K562 (cell line): ENCODE results near the gene PITPNB. TPM values are rescaled to one million over a fixed set of nuclear protein-coding genes. Genes with fewer than 3 reads are reported as not detected.

Source experiments
- ATAC-seq: fragments of 200-7000 bp; cut with Tn5 transposase; 3 replicates; pipeline ENCODE4 v1.9.1; 2020; ENCODE audit warnings: moderate library complexity
- BruUV-seq: library from RNA; stranded (reverse); fragments of 400-500 nt; replicated peaks from 2 replicates; lab custom pipeline; 2021; lab: Mats Ljungman, UMichigan
- CTCF ChIA-PET: fragments of 300-600 bp; formaldehyde crosslinking; extraction: SDS; loops from one replicate; lab custom pipeline; 2021; ENCODE audit warnings: low intra/inter-chr PET ratio; lab: Yijun Ruan, JAX
- POLR2A ChIA-PET: fragments of 300-600, 350-650 bp; sonication (Branson Sonifier 250); formaldehyde crosslinking; extraction: SDS; loops from one replicate; lab custom pipeline; 2021; ENCODE audit warnings: antibody characterized with exemption, inconsistent platforms; lab: Yijun Ruan, JAX
- DNase-seq, 4 experiments: peaks; one replicate each; pipeline versions ENCODE4 v3.0.0 to v3.0.0-alpha.2; 2011 to 2018; ENCODE audit warnings: low spot score in 3 of 4, mixed read lengths in 3 of 4; ENCODE audit errors: extremely low read depth in 1 of 4
- FAIRE-seq: peaks from 2 replicates; lab custom pipeline; 2011; peaks lifted over from hg19 to GRCh38; lab: Jason Lieb, UNC
- H2AFZ ChIP-seq: 2 replicates; pipeline ENCODE4 v1.6.0; 2011; ENCODE audit warnings: low read depth, low read length, control low read depth, inconsistent platforms
- H3K27ac ChIP-seq: fragments of 200-600 bp; 3 replicates; pipeline ENCODE4 v1.8.0; 2011; ENCODE audit warnings: low read depth, mild to moderate bottlenecking, control low read depth, inconsistent platforms, low read length, moderate library complexity, mixed read lengths; ENCODE audit errors: extremely low read depth
- H3K27me3 ChIP-seq, 2 experiments: fragments of 300-600 bp in 1 of 2; 2 replicates in 1 of 2; 3 replicates in 1 of 2; pipeline versions ENCODE4 v1.6.0 to v1.8.0; 2011; ENCODE audit warnings: inconsistent platforms in 2 of 2, low read length in 2 of 2, mild to moderate bottlenecking in 1 of 2, mixed read lengths in 1 of 2, moderate library complexity in 1 of 2; ENCODE audit not compliant: control insufficient read depth in 2 of 2, insufficient read depth in 2 of 2
- H3K36me3 ChIP-seq: fragments of 300-600 bp; 3 replicates; pipeline ENCODE4 v1.8.0; 2011; ENCODE audit warnings: mild to moderate bottlenecking, low read length, inconsistent platforms; ENCODE audit not compliant: control insufficient read depth, insufficient read depth
- H3K4me1 ChIP-seq, 2 experiments: fragments of 200-600 bp in 1 of 2; replicated peaks in 1 of 2; 2 replicates in 1 of 2; 3 replicates in 1 of 2; pipeline versions ENCODE4 v1.5.1 to v1.8.0; 2011; ENCODE audit warnings: inconsistent platforms in 2 of 2, low read length in 2 of 2, mild to moderate bottlenecking in 1 of 2, mixed read lengths in 1 of 2, moderate library complexity in 1 of 2; ENCODE audit not compliant: control insufficient read depth in 2 of 2, insufficient read depth in 2 of 2
- H3K4me2 ChIP-seq: 2 replicates; pipeline ENCODE4 v1.6.1; 2011; ENCODE audit warnings: low read length, control low read depth, inconsistent platforms, mixed read lengths; ENCODE audit not compliant: insufficient read depth
- H3K4me3 ChIP-seq: fragments of 200-600 bp; sonication (generic), shearing (Covaris generic); 2 replicates; pipeline ENCODE4 v1.5.1; 2016; ENCODE audit warnings: control low read depth, inconsistent platforms
- H3K79me2 ChIP-seq: fragments of 200-600 bp; 3 replicates; pipeline ENCODE4 v1.8.0; 2011; ENCODE audit warnings: low read length, inconsistent platforms; ENCODE audit not compliant: control insufficient read depth, insufficient read depth
- H3K9ac ChIP-seq, 2 experiments: 2 replicates each; pipeline versions ENCODE4 v1.6.0 to v1.6.1; 2011; ENCODE audit warnings: low read depth in 2 of 2, low read length in 2 of 2, control low read depth in 1 of 2, inconsistent platforms in 1 of 2, mild to moderate bottlenecking in 1 of 2, mixed read lengths in 1 of 2; ENCODE audit not compliant: insufficient read depth in 1 of 2
- H3K9me1 ChIP-seq: one replicate; pipeline ENCODE4 v1.6.0; 2011; ENCODE audit warnings: inconsistent platforms, mild to moderate bottlenecking, low read length, moderate library complexity; ENCODE audit not compliant: control insufficient read depth, insufficient read depth
- H3K9me3 ChIP-seq: replicated peaks from 2 replicates; pipeline ENCODE4 v1.5.1; 2011; ENCODE audit warnings: low read depth, low read length, inconsistent platforms; ENCODE audit not compliant: control insufficient read depth, insufficient read depth
- H4K20me1 ChIP-seq: replicated peaks from 2 replicates; pipeline ENCODE4 v1.6.1; 2011; ENCODE audit warnings: low read length, inconsistent platforms, mixed read lengths; ENCODE audit not compliant: control insufficient read depth, insufficient read depth
- ATF3 ChIP-seq, 2 experiments: fragments of 450-650 bp in 1 of 2; sonication (generic) in 1 of 2; formaldehyde crosslinking in 1 of 2; IDR thresholded peaks in 1 of 2; conservative IDR thresholded peaks in 1 of 2; 2 replicates each; pipeline versions ENCODE4 v1.6.1 to v1.8.1; 2016 to 2023; ENCODE audit warnings: mild to moderate bottlenecking in 2 of 2, moderate library complexity in 2 of 2, inconsistent platforms in 1 of 2, missing genetic modification reagents in 1 of 2
- ATF7 ChIP-seq: fragments of 450-650 bp; IDR thresholded peaks from 2 replicates; pipeline ENCODE4 v1.7.1; 2014; ENCODE audit warnings: mild to moderate bottlenecking, moderate library complexity
- CTCF ChIP-seq, 3 experiments: IDR thresholded peaks in 2 of 3; conservative IDR thresholded peaks in 1 of 3; 2 replicates each; pipeline ENCODE4 v1.5.1; 2011 to 2012; ENCODE audit warnings: low read length in 3 of 3, mild to moderate bottlenecking in 3 of 3, control low read depth in 2 of 3, improper control_type of control experiment in 1 of 3, inconsistent platforms in 1 of 3, low read depth in 1 of 3, mixed read lengths in 1 of 3, moderate library complexity in 1 of 3; ENCODE audit not compliant: insufficient read depth in 2 of 3
- JUND ChIP-seq, 2 experiments: IDR thresholded peaks; 2 replicates in 1 of 2; 3 replicates in 1 of 2; pipeline ENCODE4 v1.6.1; 2011; ENCODE audit warnings: borderline replicate concordance in 2 of 2, low read depth in 2 of 2, low read length in 2 of 2, improper control_type of control experiment in 1 of 2, missing biosample characterization in 1 of 2, missing genetic modification characterization in 1 of 2, missing genetic modification reagents in 1 of 2
- REST ChIP-seq, 2 experiments: fragments of 450-650 bp; formaldehyde crosslinking in 1 of 2; IDR thresholded peaks; 2 replicates each; pipeline versions ENCODE4 v1.4.0 to v1.6.1; 2014 to 2020; ENCODE audit warnings: mild to moderate bottlenecking in 2 of 2, borderline replicate concordance in 1 of 2, low read depth in 1 of 2
- WGBS: fragments of 100-300 bp; shearing (Covaris generic); methylation state at CpG from one replicate; pipeline ENCODE4 v1.1.6; 2016; ENCODE audit warnings: low coverage, mixed read lengths; ENCODE audit not compliant: insufficient coverage; ENCODE audit errors: missing lambda C conversion rate; 5-methylcytosine and 5-hydroxymethylcytosine counted together
- in situ Hi-C: fragments of 300-500 bp; cut with MboI; formaldehyde crosslinking; loops from 4 replicates; pipeline ENCODE4 v1.15.0; 2018; ENCODE audit warnings: inconsistent platforms, mixed read lengths
- intact Hi-C: fragments of 100-400 bp; cut with micrococcal nuclease; formaldehyde crosslinking; loops from 2 replicates; pipeline ENCODE4 v1.14.2; 2022
- polyA plus RNA-seq, 8 experiments: library from polyadenylated mRNA; depleted of rRNA in 4 of 8; stranded (reverse) in 5 of 8; unstranded in 3 of 8; fragments of >200 nt; fragmentation: Nextera tagmentation in 2 of 8; fragmentation: Illumina TruSeq in 1 of 8; extraction: Ambion mirVana in 2 of 8; extraction: Trizol in 1 of 8; gene quantifications; 2 replicates each; pipeline versions ENCODE4 v1.2.1 to v1.2.3, GENCODE V29; 2011 to 2014; ENCODE audit warnings: inconsistent platforms in 1 of 8, missing spikeins in 1 of 8
- total RNA-seq, 7 experiments: library from RNA; depleted of rRNA in 6 of 7; stranded (reverse); fragments of >200 nt in 6 of 7; fragmentation: Illumina TruSeq in 2 of 7; extraction: Trizol in 2 of 7; gene quantifications; 2 replicates each; pipeline versions ENCODE4 v1.2.1 to v1.2.3, GENCODE V29; 2011 to 2021; ENCODE audit warnings: low replicate concordance in 1 of 7

The PITPNB gene
- total and polyA plus RNA-seq, 9 of the 15 experiments (the other 6 are each of a cell fraction or from before 2014, with no cell fraction given) = 13.1 to 52.4 (median 34.7) TPM

GRCh38 chr22:27885977-27886842 is 32.8 kb downstream of the PITPNB start:
- ChIA-PET CTCF (interaction anchor here (0.6 to 3.6 kb wide), 2 partner anchors 123 to 1154 kb away, joined by 4 to 22 read pairs; no protein-coding TSS in a partner anchor), POLR2A (interaction anchor here (0.6 to 1.0 kb wide), 3 partner anchors 13 to 124 kb away, joined by 3 read pairs; no protein-coding TSS in a partner anchor)
- Histone ChIP-seq H3K9ac (no peak overlapping the region), H3K9me1 (no peaks in the 10 kb centered on the region), H3K27ac (no peak overlapping the region), H3K4me3 (no peak overlapping the region), H4K20me1 (peaks cover 8% of the 10 kb centered on the region), H2AFZ (no peak overlapping the region), H3K4me2 (no peak overlapping the region), H3K79me2 (0 out of 3 replicates have a peak, but pooled peaks cover 4% of the 10 kb centered on the region), H3K4me1 (no peaks in the 10 kb centered on the region), H3K9me3 (no peaks in the 10 kb centered on the region), H3K36me3 (peaks cover 74% of the 10 kb centered on the region), H3K27me3 (no peaks in the 10 kb centered on the region)
- WGBS = 96% methylated on average over 2 of the region's 3 CpGs
- intact Hi-C loops = loop anchor here (2.0 to 10.0 kb wide), 2 partner anchors 49 to 123 kb away; no protein-coding TSS in a partner anchor
- ATAC-seq (0 out of 3 replicates have a peak, but pooled peaks have one; percentile 43), DNase-seq (peak; percentile 26 to 34 (median 32)), FAIRE-seq (peak; percentile 37)
- no TSS peak for BruUV-seq
- in situ Hi-C loops = loop anchor here (5.0 to 25.0 kb wide), 2 partner anchors 121 to 701 kb away; no protein-coding TSS in a partner anchor
- 0 out of 2 replicates have a peak, but pooled peaks have one; percentile 25 for TF ChIP-seq ATF7
- peak; percentile 87 for TF ChIP-seq ATF3 (IDR thresholded peaks at IDR 0.05)
- no peak for TF ChIP-seq ATF3 (CRISPR knock-in tag; conservative IDR thresholded peaks at IDR 0.05)
- peak; percentile 11; the same call in 1 of the 2 replicates for TF ChIP-seq JUND (IDR thresholded peaks at IDR 0.05; ENCODE audit: borderline replicate concordance, low read depth, low read length)
- TF ChIP-seq JUND (tag; IDR thresholded peaks at IDR 0.05; ENCODE audit: borderline replicate concordance, low read depth, low read length) = peak; percentile 57; the same call in 1 of the 3 replicates
- TF ChIP-seq REST (IDR thresholded peaks at IDR 0.05; ENCODE audit: borderline replicate concordance) = peak; percentile 27; the same call in 1 of the 2 replicates
- no peak for TF ChIP-seq REST (CRISPR knock-in tag; IDR thresholded peaks at IDR 0.05; ENCODE audit: low read depth)
- TF ChIP-seq CTCF (IDR thresholded peaks at IDR 0.05 in 2 of 3, conservative IDR thresholded peaks at IDR 0.05 in 1 of 3; ENCODE audit: insufficient read depth in 2 of 3, low read depth in 1 of 3, low read length in 3 of 3) = peak; percentile 40 to 66 (median 47); a peak in 5 of 6 replicates
